Epithelial cell of proximal tubule (primary cell): ENCODE results near the gene HOXA7. TPM values are rescaled to one million over a fixed set of nuclear protein-coding genes. Genes with fewer than 3 reads are reported as not detected.
A peak's percentile ranks its signal among the peaks of the same experiment; 100 is the strongest.

ENCODE experiments used
- DNase-seq: peaks from one replicate; pipeline ENCODE4 v3.0.0-alpha.2; 2011; ENCODE audit warnings: low read depth
- H3K4me3 ChIP-seq: 2 replicates; pipeline ENCODE4 v1.5.1; 2011; ENCODE audit warnings: low read depth, mild to moderate bottlenecking, low read length
- CTCF ChIP-seq: conservative IDR thresholded peaks from 2 replicates; pipeline ENCODE4 v1.5.1; 2012; ENCODE audit warnings: low read depth, mild to moderate bottlenecking, low read length
- total RNA-seq: library from RNA; depleted of rRNA; stranded (reverse); fragments of >200 nt; gene quantifications from 2 replicates; pipeline ENCODE4 v1.2.3, GENCODE V29; 2015

Gene HOXA7
- total RNA-seq, 1 donor from 2014 or later: 21.4 TPM

GRCh38 chr7:27131390-27131819, 25.1 kb downstream of the HOXA7 start:
- no peak for TF ChIP-seq CTCF
- no peak for DNase-seq

GRCh38 chr7:27130540-27131389, 25.7 kb downstream of the HOXA7 start, which contains the start of gene HOXA4:
TSS of gene HOXA4 (minus strand) at chr7:27130757. CDS start at chr7:27130733, 24 bp downstream.
- peak within 1 kb of the TSS; percentile 72 for H3K4me3 ChIP-seq
- no peak for DNase-seq
- TF ChIP-seq CTCF: no peak

More at GRCh38 chr7:27131390-27131819, 25.1 kb downstream of the HOXA7 start:
- peak overlapping the region; percentile 72 for H3K4me3 ChIP-seq

GRCh38 chr7:27129729-27130539, 26.5 kb downstream of the HOXA7 start:
- no peak for DNase-seq
- H3K4me3 ChIP-seq: peak overlapping the region; percentile 72
- TF ChIP-seq CTCF: peak; percentile 41

GRCh38 chr7:27128776-27129728, 27.4 kb downstream of the HOXA7 start:
- TF ChIP-seq CTCF: no peak
- no peak for DNase-seq
- H3K4me3 ChIP-seq: peak overlapping the region; percentile 72

GRCh38 chr7:27128034-27128433, 28.4 kb downstream of the HOXA7 start:
- H3K4me3 ChIP-seq: no peak overlapping the region
- TF ChIP-seq CTCF: no peak
- DNase-seq: no peak

GRCh38 chr7:27126596-27127327, 29.7 kb downstream of the HOXA7 start:
- DNase-seq: no peak
- TF ChIP-seq CTCF: no peak
- H3K4me3 ChIP-seq: no peak overlapping the region
